ENCODE results near the gene IL15RA.
"Not testable (repeated sequence)": the region's sequence is repeated elsewhere in the genome, so short reads cannot be mapped to it uniquely, and the experiment has no call there.

IL15RA gene

DNA sequence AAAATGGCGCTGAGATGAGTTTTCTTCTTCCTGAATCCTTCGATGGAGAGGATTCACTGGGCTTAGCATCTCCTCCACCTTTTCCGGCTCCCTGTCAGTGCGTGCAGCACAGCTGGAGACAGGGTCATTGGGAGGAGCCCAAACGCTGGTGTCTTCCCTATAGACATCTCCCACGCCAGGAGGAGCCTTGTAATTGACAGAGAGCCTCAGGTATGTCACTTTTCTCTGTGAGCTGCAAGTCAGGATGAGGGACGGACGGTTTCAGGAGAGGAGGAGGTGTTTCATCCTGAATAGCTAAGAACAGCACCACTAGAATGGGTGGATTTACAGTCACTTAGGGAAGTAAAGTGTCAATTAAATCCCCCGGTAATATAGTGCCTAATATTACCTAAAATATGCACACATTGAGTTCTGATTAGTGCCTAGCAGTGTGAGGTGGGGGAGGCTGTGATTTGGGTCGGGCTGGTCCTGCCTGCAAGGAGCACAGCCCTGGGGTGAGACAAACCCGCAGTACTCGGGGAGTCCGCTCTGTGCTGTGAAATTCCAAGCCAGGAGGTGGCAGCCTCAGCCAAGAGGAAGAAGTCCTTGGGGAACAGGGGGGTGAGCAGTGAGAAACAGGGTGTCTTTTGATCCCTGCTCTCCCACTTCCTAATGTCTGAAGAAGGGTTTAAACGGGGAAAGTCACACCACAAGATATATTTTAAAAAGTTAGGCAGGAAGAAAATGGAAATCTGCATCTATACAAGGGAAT, 28.2 kb downstream of the IL15RA start:
- DNase-seq: no peak

DNA sequence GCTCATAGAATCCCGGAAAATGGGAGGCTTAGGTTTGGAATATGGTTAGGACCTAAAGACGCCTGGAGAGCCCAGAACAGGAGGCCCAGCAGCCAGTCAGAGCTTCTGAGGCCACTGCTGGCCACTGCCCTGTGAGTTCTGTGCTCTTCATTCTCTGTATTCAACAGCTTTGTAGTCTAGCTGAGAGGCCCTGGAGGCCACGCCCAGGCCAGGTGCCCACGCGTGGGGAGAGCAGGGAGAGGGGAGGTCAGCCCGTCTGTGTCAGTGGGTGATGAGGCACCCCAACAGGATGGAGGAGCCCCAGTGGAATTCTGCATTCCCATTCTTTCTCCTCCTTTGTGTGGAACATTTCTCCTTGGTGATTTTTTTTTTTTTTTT, 29.1 kb downstream of the IL15RA start:
- DNase-seq: no peak

- no peak for DNase-seq
These were observed 29.7 kb downstream of the IL15RA start for GRCh38 chr10:5947471-5948207.

DNA sequence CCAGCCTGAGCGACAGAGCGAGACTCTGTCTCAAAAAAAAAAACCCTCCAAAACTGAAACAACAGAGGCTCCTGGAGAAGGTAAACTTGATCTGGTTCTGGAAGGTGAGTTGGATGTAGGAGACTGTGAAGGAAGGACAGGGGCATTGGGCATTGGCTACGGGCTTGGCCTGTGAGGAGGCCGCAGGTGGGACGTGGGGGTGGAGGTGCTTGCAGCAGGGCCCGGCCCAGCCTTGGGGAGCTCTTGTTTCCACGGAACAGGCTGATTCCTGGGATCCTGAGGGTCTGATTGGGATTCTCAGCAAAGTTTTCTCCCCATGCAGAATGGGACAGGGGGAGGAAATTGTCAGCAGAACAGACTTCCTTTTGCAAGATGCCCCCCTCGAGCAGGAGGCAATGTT, 30.6 kb downstream of the IL15RA start:
- DNase-seq: no peak

- DNase-seq: not testable (repeated sequence)
These were observed 30.9 kb downstream of the IL15RA start for GRCh38 chr10:5946419-5946775.

DNA sequence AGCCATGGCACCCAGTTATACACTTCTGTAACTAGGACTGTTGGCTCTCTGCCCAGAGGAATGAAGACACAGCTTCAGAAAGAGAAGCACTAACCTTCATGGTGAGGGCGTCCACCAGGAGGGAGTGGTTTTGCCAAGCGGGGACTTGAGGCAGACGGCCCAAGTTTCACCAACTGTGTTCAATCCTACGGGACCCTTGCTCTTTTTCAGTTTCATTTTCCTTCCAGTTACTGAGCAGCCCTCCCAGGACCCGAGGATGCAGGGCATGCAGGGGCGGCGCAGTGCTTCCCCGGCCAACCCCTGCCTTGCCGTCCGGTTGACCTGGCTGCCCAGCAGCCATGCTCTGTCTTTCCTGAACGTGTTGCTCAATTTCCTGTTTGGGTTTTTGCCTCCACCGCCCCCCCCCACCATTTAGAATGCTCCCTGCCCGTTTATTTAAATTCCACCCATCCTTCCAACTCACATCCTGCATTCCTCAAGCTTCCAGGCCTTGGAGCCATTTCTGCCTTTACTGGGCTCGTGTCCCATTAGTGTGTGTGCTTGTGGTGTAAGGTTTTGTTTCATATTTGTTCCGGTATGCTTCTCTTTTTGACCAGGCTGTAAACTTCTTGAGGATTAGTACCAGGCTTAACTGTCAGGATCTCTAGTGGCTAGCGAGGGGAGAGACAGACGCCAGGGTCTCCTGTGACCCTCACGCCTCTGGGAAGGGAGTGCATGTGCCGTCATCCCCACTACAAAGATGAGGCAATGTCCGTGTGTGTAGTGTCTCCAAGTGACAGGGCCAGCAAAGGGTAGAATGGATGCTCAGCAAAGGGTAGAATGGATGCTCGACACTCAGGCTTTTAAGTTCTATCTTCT, 31.6 kb downstream of the IL15RA start:
- DNase-seq: no peak

DNA sequence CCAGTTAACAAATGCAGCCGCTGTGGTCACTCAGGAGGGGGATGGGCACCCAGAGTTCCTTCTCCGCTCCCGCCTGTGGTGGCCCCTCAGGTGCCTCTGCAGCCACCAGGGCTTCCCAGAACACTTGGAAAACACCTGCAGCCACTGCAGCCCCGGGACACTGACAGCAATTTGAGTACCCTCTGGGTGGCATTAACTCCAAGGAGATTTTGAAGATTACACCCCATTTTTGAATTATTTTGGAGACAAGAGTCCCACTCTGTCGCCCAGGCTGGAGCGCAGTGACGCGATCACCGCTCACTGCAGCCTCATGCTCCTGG, 32.2 kb downstream of the IL15RA start:
- DNase-seq: no peak

DNA sequence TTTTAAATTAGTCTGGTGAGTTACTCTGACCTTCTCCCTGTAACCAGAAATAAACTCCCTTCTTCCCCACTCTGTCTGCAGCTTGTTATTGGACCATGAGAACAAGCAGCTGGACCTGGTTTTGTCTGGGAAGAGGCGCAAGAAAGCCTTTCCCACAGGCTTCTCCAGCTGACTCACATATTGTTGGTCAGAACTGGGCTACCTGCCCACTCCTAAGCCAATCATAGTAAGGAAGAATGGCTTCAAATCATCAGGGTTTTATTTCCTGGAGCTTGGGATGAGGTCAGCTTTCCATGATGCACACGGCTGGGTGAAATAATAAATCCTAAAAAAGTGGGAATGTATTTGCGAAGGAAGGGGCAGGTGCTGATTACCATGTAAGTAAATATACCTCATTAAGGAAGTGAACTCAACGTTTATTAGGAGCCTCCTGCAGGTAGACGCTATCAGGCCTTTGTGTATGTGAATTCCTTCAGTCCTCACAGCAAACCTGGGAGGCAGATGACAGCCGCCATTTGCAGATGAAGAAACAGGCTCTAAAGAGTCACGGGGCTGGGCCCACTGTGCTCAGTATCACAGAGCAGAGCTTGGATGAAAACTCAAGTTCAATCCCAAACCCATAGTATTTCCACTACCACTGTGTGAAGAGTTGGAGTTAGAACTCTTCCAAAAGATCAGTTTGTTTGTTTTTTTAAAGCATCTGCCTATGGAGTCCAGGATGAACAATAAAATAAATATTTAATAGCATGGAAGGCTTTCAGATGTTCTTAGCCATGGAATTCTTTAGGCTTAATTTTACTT, 32.8 kb downstream of the IL15RA start:
- DNase-seq: no peak

GRCh38 chr10:5943536-5943935, 33.8 kb downstream of the IL15RA start:
- DNase-seq: peak; percentile 39

GRCh38 chr10:5942474-5942873, 34.9 kb downstream of the IL15RA start:
- no peak for DNase-seq

DNA sequence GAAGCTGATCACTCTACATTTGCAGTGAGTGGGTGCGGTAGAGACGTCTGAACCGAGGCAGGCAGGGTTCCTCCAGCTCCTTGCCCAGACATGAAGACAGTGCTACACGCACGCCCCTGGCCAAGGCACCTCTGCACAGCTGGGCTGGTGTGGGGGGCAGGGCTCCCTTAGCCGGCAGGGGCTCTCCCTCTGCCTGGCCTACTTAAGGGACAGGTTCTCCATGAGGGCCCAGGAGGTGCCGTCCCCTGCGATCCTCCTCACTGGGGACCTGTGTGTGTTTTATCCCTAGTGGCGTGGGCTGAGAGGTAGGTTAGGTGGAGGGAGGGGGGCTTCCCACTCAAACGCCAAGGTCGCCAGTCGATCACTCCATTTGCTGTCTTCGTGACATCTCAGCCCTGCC, 35.3 kb downstream of the IL15RA start:
- no peak for DNase-seq

GRCh38 chr10:5941579-5941978, 35.8 kb downstream of the IL15RA start:
- no peak for DNase-seq

GRCh38 chr10:5940807-5941218, 36.5 kb downstream of the IL15RA start:
- no peak for DNase-seq

DNA sequence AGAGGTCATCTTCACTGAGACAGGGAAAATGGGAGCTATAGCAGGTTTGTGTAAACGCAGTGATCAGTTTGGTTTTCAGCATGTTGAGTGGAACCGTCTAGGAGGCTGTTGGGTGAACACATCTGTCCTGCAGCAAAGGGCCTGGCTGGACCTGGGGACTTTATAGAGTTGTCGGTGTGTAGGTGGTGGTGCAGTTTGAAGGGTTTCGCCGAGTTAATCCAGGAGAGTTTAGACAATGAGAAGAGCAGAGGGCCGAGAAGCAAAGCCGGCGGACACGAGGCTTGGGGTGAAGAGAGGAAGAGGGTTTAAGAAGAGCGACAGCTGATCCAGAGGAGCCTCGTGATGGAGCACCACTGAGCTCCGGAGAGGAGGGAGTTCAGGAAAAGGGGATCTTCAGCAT, 39.1 kb downstream of the IL15RA start:
- DNase-seq: no peak

- DNase-seq: no peak
These were observed 40.3 kb downstream of the IL15RA start for GRCh38 chr10:5937016-5937415.

- DNase-seq: no peak
These were observed 41.7 kb downstream of the IL15RA start for GRCh38 chr10:5935628-5936027.

- no peak for DNase-seq
These were observed 43.3 kb downstream of the IL15RA start for GRCh38 chr10:5933909-5934546.

- DNase-seq: no peak
These were observed 45.0 kb downstream of the IL15RA start for GRCh38 chr10:5932345-5932744.

DNA sequence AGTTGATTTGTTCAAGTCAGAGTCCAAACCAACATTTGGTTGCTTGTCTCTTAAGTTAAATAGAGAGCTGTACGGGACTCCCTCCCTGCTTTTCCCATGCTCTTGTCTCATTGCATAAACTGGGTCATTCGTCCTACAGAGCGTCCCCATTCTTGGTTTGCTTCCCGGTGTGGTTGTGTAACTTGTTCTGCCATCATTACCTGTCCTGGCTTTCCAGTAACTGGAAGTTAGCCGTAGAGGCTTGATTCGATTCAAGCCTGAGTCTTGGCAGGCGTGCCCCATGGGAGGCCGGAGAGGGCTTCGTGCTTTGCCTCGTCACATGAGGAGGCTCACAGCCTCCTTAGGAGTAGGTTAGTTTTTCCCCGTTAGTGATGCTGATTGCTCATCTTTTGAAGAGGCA, 47.1 kb downstream of the IL15RA start:
- DNase-seq: no peak

- DNase-seq: no peak
These were observed 47.9 kb downstream of the IL15RA start for GRCh38 chr10:5929442-5929841.

DNA sequence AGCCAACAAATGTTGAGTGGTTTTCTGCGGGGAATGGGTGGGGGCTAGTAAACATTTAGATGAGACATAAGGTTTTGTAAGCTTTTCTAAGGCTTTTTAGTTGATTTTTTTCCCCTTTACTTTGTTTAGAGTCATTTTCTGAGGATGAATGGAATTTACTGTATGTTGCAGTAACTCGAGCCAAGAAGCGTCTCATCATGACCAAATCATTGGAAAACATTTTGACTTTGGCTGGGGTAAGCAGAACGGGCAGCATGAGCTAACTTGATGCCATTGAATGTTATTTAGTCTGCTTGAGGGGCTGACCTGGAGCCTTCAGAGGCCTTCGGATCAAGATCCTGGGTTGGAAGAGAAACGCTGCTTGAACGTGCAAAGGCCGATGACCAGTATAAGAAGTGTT, 50.0 kb downstream of the IL15RA start:
- DNase-seq: no peak

DNA sequence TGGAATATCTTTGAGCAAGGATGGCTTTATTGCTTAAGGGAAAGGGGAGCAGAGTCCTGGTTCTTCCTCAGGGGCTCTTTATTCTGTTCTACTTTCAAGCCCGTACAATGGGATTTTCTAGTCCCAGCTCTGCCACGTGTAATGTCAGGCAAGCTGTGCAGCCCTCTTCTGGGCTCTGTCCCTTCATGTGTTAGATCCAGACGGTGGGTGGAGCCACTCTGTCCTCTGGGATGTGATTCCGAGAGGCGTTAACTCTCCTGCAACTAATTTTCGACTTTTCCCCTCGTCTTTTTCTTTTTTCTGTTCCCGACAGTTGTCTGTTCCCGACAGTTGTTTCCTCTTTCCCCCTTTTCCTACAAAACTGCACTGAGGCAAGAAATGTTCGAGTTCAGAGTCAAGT, 52.5 kb downstream of the IL15RA start:
- no peak for DNase-seq

DNA sequence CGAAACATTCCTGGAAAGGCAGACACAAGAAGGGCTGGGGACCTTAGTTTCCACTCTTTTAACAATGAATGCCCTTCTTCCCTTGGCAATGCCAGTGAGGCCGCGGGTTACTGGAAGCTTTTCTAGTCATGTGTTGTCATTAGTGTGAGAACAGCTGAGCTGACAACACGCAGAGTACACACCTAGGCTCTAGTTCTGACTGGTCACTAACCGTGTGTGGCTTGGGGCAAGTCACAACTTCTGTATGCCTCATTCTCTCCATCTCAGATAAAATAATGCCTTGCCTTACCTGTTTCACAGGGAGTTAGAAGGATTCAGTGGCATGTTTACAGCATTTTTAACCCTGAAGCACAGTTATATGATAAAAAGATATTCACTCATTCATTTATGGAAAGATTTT, 55.6 kb downstream of the IL15RA start:
- no peak for DNase-seq
